Embryonic facial prominence (tissue), 1 donor: ENCODE measurements around the gene LBHD1.
"Not testable (repeated sequence)": the region's sequence is repeated elsewhere in the genome, so short reads cannot be mapped to it uniquely, and the experiment has no call there.

Experiments
- DNase-seq: peaks from one replicate; pipeline ENCODE4 v3.0.0-alpha.2; 2016; ENCODE audit errors: extremely low spot score

Gene LBHD1

GRCh38 chr11:62671608-62672389 lies at the start of gene LBHD1, which contains the start of gene UQCC3:
Gene LBHD1, minus strand, starts transcription at chr11:62672267. Its CDS starts 2,236 bp downstream, at chr11:62670031.
Gene UQCC3, plus strand, starts transcription at chr11:62671673. Its CDS starts 73 bp downstream, at chr11:62671746.
- peak; percentile 74 for DNase-seq

- DNase-seq = no peak
Observed at GRCh38 chr11:62719302-62719978, 47.4 kb upstream of the LBHD1 start.

GRCh38 chr11:62716816-62717215 lies 44.7 kb upstream of the LBHD1 start:
- no peak for DNase-seq

GRCh38 chr11:62716206-62716605 lies 44.1 kb upstream of the LBHD1 start:
- no peak for DNase-seq

- no peak for DNase-seq
Observed at GRCh38 chr11:62715150-62716130, 43.4 kb upstream of the LBHD1 start.

- DNase-seq = no peak
Observed at GRCh38 chr11:62713343-62713742, 41.3 kb upstream of the LBHD1 start.

GRCh38 chr11:62712861-62713260 lies 40.8 kb upstream of the LBHD1 start:
- DNase-seq = no peak

GRCh38 chr11:62712276-62712812 lies 40.3 kb upstream of the LBHD1 start:
- DNase-seq = no peak

GRCh38 chr11:62710001-62710345 lies 37.9 kb upstream of the LBHD1 start:
- no peak for DNase-seq

- peak; percentile 98 for DNase-seq
Observed at GRCh38 chr11:62709247-62710000, 37.4 kb upstream of the LBHD1 start.

GRCh38 chr11:62708793-62709192 lies 36.7 kb upstream of the LBHD1 start:
- no peak for DNase-seq

GRCh38 chr11:62708392-62708791 lies 36.3 kb upstream of the LBHD1 start:
- DNase-seq = no peak

- peak; percentile 8 for DNase-seq
Observed at GRCh38 chr11:62707277-62707861, 35.3 kb upstream of the LBHD1 start, which contains the start of the genes BSCL2 and GNG3. Gene BSCL2, minus strand, starts transcription at chr11:62707424. Its CDS starts 229 bp downstream, at chr11:62707195. Gene GNG3, plus strand, starts transcription at chr11:62707676. Its CDS starts 620 bp downstream, at chr11:62708296.

- no peak for DNase-seq
Observed at GRCh38 chr11:62706850-62707247, 34.8 kb upstream of the LBHD1 start.

GRCh38 chr11:62705880-62706849 lies 34.1 kb upstream of the LBHD1 start:
- peak; percentile 84 for DNase-seq

GRCh38 chr11:62705413-62705812 lies 33.3 kb upstream of the LBHD1 start:
- no peak for DNase-seq

- DNase-seq = not testable (repeated sequence)
Observed at GRCh38 chr11:62703921-62704320, 31.9 kb upstream of the LBHD1 start.

- DNase-seq = no peak
Observed at GRCh38 chr11:62702246-62702645, 30.2 kb upstream of the LBHD1 start.
